RWPE1 (cell line): ENCODE results near the gene C15orf39.

Experiments
- CTCF ChIA-PET: fragments of 350-600 bp; sonication (Branson Sonifier 250); formaldehyde crosslinking; extraction: SDS; loops from one replicate; lab custom pipeline; 2021; lab: Yijun Ruan, JAX
- POLR2A ChIA-PET: fragments of 400-600 bp; formaldehyde crosslinking; extraction: SDS; loops from one replicate; lab custom pipeline; 2020; ENCODE audit warnings: antibody characterized with exemption; ENCODE audit not compliant: low non-redundant PET; lab: Yijun Ruan, JAX
- DNase-seq: peaks from one replicate; pipeline ENCODE4 v3.0.0; 2012; ENCODE audit warnings: low spot score
- H3K27ac ChIP-seq: fragments of 450-650 bp; 2 replicates; pipeline ENCODE4 v1.5.1; 2017
- TF ChIP-seq, protein P1 (sequence below): fragments of 450-650 bp; conservative IDR thresholded peaks from 2 replicates; pipeline ENCODE4 v1.5.1; 2017; ENCODE audit warnings: low read depth, mild to moderate bottlenecking

Gene C15orf39

DNA sequence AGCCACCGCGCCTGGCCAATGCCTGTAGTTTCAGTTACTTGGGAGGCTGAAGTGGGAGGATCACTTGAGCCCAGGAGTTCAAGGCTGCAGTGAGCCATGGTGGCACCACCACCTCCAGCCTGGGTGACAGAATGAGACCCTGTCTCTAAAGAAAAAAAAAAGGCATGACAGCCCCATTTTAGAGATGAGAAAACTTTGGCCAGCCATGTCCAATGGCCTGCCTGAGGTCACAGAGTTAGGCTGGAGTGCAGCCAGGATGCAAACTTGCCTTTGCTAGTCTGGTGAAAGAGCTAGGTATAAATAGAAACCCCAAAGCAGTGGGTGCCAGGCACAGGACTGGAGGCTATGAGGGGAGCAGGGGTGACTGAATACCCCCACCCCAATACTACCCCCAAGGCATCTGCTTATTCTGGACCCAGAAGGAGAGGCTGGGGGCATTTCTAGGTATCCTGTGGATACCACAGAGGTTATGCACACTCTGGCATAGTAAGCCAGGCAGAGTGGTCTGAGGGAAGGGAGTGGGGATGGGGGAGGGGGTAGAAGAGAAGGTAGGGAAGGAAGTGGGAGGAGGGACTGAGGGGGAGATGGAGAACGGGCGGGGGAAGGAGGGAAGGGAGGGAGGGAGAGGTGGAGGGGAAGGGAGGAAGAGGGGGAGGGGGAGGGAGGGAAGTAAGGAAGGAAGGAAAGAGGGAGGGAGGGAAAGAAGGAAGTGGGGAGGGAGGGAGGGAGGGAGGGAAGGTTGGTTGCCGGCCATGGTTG, 16.2 kb upstream of the C15orf39 start:
- ChIA-PET POLR2A (no interaction called here), CTCF (no interaction called here)
- DNase-seq, result no peak
- no peak overlapping the region for H3K27ac ChIP-seq
- TF ChIP-seq, protein P1, sequence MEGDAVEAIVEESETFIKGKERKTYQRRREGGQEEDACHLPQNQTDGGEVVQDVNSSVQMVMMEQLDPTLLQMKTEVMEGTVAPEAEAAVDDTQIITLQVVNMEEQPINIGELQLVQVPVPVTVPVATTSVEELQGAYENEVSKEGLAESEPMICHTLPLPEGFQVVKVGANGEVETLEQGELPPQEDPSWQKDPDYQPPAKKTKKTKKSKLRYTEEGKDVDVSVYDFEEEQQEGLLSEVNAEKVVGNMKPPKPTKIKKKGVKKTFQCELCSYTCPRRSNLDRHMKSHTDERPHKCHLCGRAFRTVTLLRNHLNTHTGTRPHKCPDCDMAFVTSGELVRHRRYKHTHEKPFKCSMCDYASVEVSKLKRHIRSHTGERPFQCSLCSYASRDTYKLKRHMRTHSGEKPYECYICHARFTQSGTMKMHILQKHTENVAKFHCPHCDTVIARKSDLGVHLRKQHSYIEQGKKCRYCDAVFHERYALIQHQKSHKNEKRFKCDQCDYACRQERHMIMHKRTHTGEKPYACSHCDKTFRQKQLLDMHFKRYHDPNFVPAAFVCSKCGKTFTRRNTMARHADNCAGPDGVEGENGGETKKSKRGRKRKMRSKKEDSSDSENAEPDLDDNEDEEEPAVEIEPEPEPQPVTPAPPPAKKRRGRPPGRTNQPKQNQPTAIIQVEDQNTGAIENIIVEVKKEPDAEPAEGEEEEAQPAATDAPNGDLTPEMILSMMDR, result no peak

DNA sequence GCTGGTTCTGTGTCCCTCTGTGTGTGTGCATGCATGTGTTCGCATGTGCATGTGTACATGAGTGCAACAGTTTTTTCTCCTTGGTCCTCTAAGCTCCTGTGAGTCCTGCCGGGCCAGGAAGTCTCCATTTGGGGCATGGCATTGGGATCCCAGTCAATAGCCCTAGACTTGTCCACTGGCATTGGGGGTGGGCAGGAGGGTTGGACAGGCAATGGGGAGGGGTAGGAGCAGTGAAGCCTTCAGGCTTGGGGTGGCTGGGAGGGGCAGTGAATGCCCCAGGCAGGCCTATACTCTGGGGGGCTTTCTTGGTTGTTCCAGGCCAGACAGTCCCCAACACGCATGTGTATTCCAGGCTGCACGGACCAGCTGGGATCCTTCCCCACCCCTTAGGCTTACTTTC, 15.6 kb upstream of the C15orf39 start:
- DNase-seq, result no peak
- ChIA-PET POLR2A (no interaction called here), CTCF (no interaction called here)
- no peak overlapping the region for H3K27ac ChIP-seq
- TF ChIP-seq, protein P1, result no peak

DNA sequence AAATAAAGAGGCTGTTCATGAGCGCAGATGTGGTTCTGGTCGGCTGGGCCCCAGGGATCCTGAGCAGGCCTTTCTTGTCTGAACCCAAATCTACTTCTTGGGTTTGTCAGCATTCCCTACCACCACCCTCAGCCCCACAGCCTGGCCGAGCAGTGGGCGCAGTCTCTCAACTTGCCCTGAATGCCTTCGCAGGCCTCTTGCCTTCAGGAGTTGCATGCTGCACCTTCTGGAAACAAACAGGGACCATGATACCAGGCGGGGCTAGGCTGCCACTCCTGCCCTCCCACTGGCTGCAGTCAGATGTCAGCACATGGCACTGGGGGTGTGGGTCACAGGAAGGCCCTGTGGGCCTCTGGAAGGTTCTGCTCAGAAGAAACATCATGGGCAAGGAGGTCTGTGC, 13.2 kb upstream of the C15orf39 start:
- H3K27ac ChIP-seq, result no peak overlapping the region
- ChIA-PET POLR2A (no interaction called here), CTCF (no interaction called here)
- no peak for DNase-seq
- TF ChIP-seq, protein P1, result no peak

DNA sequence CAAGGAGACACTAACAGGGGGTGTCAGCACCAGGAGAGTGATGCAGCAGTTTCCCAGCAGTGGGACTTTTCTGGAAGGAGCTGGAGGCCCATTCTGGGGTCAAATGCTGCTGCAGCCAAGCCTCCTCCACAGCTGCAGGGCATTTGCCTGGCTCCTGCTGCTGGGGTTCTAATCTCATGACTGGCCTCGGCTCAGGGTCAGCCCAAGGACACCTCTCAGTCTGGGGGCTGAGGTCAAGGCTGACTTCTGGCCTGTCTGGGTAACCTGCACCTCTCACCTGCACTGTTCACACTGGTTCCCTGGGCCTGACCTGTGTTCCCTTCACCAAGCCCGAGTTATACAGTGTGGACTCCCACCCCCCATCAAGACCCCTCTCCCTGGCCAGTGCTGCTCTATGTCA, 10.4 kb upstream of the C15orf39 start:
- H3K27ac ChIP-seq, result no peak overlapping the region
- ChIA-PET POLR2A (interaction anchor here (1.8 kb wide), 1 partner anchor 10 kb away, joined by 5 read pairs; the partner anchor contains the start of gene C15orf39), CTCF (interaction anchor here (0.6 kb wide), 1 partner anchor 226 kb away, joined by 3 read pairs; no protein-coding TSS in a partner anchor)
- DNase-seq, result no peak
- TF ChIP-seq, protein P1, result no peak

DNA sequence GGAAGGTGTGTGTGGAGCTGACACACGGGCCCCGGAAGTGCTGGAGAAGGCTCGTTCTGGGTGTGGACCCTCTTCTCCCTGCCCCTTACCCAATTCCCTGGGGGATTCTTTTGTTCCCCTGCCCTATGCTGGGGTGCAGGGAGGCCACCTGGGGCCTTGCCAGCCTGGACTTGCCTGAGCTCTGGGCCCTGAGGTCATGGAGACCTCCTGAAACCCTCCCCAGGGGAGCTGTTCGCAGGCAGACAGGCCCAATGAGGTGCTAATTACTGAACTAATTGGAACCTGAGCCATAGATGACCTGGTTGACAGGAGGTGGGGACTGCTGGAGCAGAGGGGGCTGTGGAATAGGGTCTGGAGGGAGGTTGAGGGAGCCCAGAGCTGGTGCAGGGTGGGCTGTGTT, 9.4 kb upstream of the C15orf39 start:
- POLR2A ChIA-PET, result interaction anchor here (1.8 kb wide), 1 partner anchor 9 kb away, joined by 5 read pairs; the partner anchor contains the start of gene C15orf39
- CTCF ChIA-PET, result interaction anchor here (0.6 to 1.9 kb wide), 2 partner anchors 10 to 163 kb away, joined by 3 to 5 read pairs; no protein-coding TSS in a partner anchor
- no peak overlapping the region for H3K27ac ChIP-seq
- no peak for DNase-seq
- TF ChIP-seq, protein P1, result no peak

DNA sequence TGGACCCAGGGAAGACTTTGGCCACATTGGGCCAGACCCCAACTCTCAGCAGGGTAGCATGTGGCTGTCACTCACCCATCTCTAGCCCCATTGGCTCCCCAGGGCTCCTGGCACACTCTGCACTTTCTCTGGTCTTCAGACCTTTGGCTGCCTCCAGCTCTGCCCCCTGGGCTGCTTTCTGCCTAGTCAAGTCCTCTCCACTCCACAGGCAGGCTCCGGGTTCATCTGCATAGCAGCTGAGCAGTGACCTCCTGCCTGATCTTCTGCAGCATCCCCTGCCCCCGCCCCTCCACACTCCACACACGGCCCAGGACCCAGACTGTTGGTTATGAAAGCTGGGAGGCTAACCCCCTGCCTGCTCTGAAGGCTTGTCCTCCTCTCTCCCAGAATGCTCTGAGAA, 8.4 kb upstream of the C15orf39 start:
- POLR2A ChIA-PET, result no interaction called here
- H3K27ac ChIP-seq, result no peak overlapping the region
- DNase-seq, result no peak
- CTCF ChIA-PET, result interaction anchor here (1.9 kb wide), 1 partner anchor 11 kb away, joined by 5 read pairs; no protein-coding TSS in a partner anchor
- TF ChIP-seq, protein P1, result no peak
